PC-9 (cell line): ENCODE measurements around the gene MYL7.

Experiments used
- CTCF ChIP-seq: fragments of 200-600 bp; sonication (generic); conservative IDR thresholded peaks from 2 replicates; pipeline ENCODE4 v1.6.1; 2017; ENCODE audit warnings: mixed run types, antibody characterized with exemption, mild to moderate bottlenecking, moderate library complexity
- EZH2 ChIP-seq: fragments of 200-600 bp; sonication (generic); IDR thresholded peaks from 2 replicates; pipeline ENCODE4 v1.8.0; 2017; ENCODE audit warnings: antibody characterized with exemption, low read depth

- no peak for TF ChIP-seq CTCF
- no peak for TF ChIP-seq EZH2
Measured at GRCh38 chr7:44142028-44142427, 896 bp upstream of the MYL7 start.
